Endothelial cell of umbilical vein (primary cell): ENCODE results near the gene FLT1. TPM values are rescaled to one million over a fixed set of nuclear protein-coding genes. Genes with fewer than 3 reads are reported as not detected.

Experiments used
- BruUV-seq: library from RNA; stranded (reverse); fragments of 400-500 nt; replicated peaks from 2 replicates; lab custom pipeline; 2021; lab: Mats Ljungman, UMichigan
- CTCF ChIA-PET: fragments of 300-600, 350-600 bp; sonication (Branson Sonifier 250); formaldehyde crosslinking; loops from one replicate; lab custom pipeline; 2021; ENCODE audit warnings: antibody characterized with exemption, inconsistent platforms; lab: Charles Lee
- POLR2A ChIA-PET: fragments of 300-600, 350-600 bp; sonication (Branson Sonifier 250); formaldehyde crosslinking; loops from one replicate; lab custom pipeline; 2021; ENCODE audit warnings: antibody characterized with exemption, inconsistent platforms; lab: Charles Lee
- DNase-seq: peaks from one replicate; pipeline ENCODE4 v3.0.0-alpha.2; 2011; ENCODE audit warnings: low read depth, low spot score
- FAIRE-seq: peaks from 2 replicates; lab custom pipeline; 2011; peaks lifted over from hg19 to GRCh38; lab: Jason Lieb, UNC
- H2AFZ ChIP-seq: 2 replicates; pipeline ENCODE4 v1.6.0; 2012; ENCODE audit warnings: low read depth, low read length, control low read depth, inconsistent platforms
- H3K27ac ChIP-seq: 2 replicates; pipeline ENCODE4 v1.5.1; 2011; ENCODE audit warnings: low read depth, mild to moderate bottlenecking, control low read depth, low read length, moderate library complexity; ENCODE audit not compliant: insufficient read depth
- H3K27me3 ChIP-seq, 2 experiments: 2 replicates each; pipeline versions ENCODE4 v1.6.0 to v1.6.1; 2011; ENCODE audit warnings: low read length in 2 of 2, mixed read lengths in 1 of 2; ENCODE audit not compliant: control insufficient read depth in 2 of 2, insufficient read depth in 2 of 2
- H3K36me3 ChIP-seq, 2 experiments: 2 replicates in 1 of 2; 3 replicates in 1 of 2; pipeline ENCODE4 v1.5.1; 2011; ENCODE audit warnings: low read length in 2 of 2, mild to moderate bottlenecking in 1 of 2, moderate library complexity in 1 of 2; ENCODE audit not compliant: control insufficient read depth in 2 of 2, insufficient read depth in 2 of 2; ENCODE audit errors: extremely low read depth in 1 of 2
- H3K4me1 ChIP-seq: 3 replicates; pipeline ENCODE4 v1.5.1; 2011; ENCODE audit warnings: mild to moderate bottlenecking, low read length; ENCODE audit not compliant: control insufficient read depth, insufficient read depth; ENCODE audit errors: extremely low read depth
- H3K4me2 ChIP-seq: 2 replicates; pipeline ENCODE4 v1.6.1; 2011; ENCODE audit warnings: low read length, control low read depth, mixed read lengths; ENCODE audit not compliant: insufficient read depth
- H3K4me3 ChIP-seq, 3 experiments: fragments of 200-600 bp in 1 of 3; sonication (generic), shearing (Covaris generic) in 1 of 3; replicated peaks in 1 of 3; 2 replicates each; pipeline ENCODE4 v1.5.1; 2011 to 2016; ENCODE audit warnings: control low read depth in 3 of 3, low read length in 3 of 3, mild to moderate bottlenecking in 2 of 3, inconsistent platforms in 1 of 3, low read depth in 1 of 3, moderate library complexity in 1 of 3; ENCODE audit not compliant: insufficient read depth in 1 of 3
- H3K79me2 ChIP-seq: 2 replicates; pipeline ENCODE4 v1.6.0; 2012; ENCODE audit warnings: low read length, inconsistent platforms; ENCODE audit not compliant: control insufficient read depth, insufficient read depth
- H3K9ac ChIP-seq: replicated peaks from 2 replicates; pipeline ENCODE3; 2011; ENCODE audit warnings: low read length, control low read depth; ENCODE audit not compliant: insufficient read depth; ENCODE audit errors: extremely low read depth
- H3K9me1 ChIP-seq: replicated peaks from 3 replicates; pipeline ENCODE4 v1.6.0; 2011; ENCODE audit warnings: mild to moderate bottlenecking, low read length; ENCODE audit not compliant: control insufficient read depth, insufficient read depth; ENCODE audit errors: extremely low read depth
- H3K9me3 ChIP-seq: replicated peaks from 2 replicates; pipeline ENCODE4 v1.5.1; 2012; ENCODE audit warnings: low read length, inconsistent platforms; ENCODE audit not compliant: control insufficient read depth, insufficient read depth
- H4K20me1 ChIP-seq: replicated peaks from 2 replicates; pipeline ENCODE3; 2011; ENCODE audit warnings: mild to moderate bottlenecking, low read length; ENCODE audit not compliant: control insufficient read depth, insufficient read depth; ENCODE audit errors: extremely low read depth
- EZH2 ChIP-seq: IDR thresholded peaks from 2 replicates; pipeline ENCODE4 v1.6.1; 2012; ENCODE audit warnings: borderline replicate concordance, low read depth, mild to moderate bottlenecking, moderate library complexity, low read length, inconsistent platforms; ENCODE audit not compliant: severe bottlenecking
- GATA2 ChIP-seq: IDR thresholded peaks from 2 replicates; pipeline ENCODE4 v1.7.0; 2011; ENCODE audit warnings: low read depth, mild to moderate bottlenecking, moderate library complexity, mixed read lengths, low read length; ENCODE audit not compliant: insufficient read length, insufficient read depth
- MAX ChIP-seq: IDR thresholded peaks from 2 replicates; pipeline ENCODE4 v1.6.1; 2011; ENCODE audit not compliant: insufficient read depth, insufficient read length
- MYC ChIP-seq: IDR thresholded peaks from one replicate; pipeline ENCODE4 v1.6.1; 2011; ENCODE audit warnings: mild to moderate bottlenecking, low read depth, low read length
- POLR2A ChIP-seq: IDR thresholded peaks from 2 replicates; pipeline ENCODE4 v1.6.1; 2012; ENCODE audit warnings: low read depth, mild to moderate bottlenecking, control low read depth, low read length
- dilution Hi-C: fragments of 300-500 bp; cut with MboI; formaldehyde crosslinking; loops from one replicate; pipeline ENCODE4 v1.15.0; 2019; ENCODE audit warnings: low sequenced_read_pairs; ENCODE audit not compliant: extremely low pct_ligation_motif_present
- intact Hi-C: fragments of 100-400 bp; cut with micrococcal nuclease; formaldehyde crosslinking; loops from one replicate; pipeline ENCODE4 v1.10.0; 2022
- polyA plus RNA-seq, 4 experiments: library from polyadenylated mRNA; depleted of rRNA in 3 of 4; stranded (reverse) in 3 of 4; unstranded in 1 of 4; fragments of >200 nt; gene quantifications; 2 replicates each; pipeline versions ENCODE4 v1.2.1 to v1.2.3, GENCODE V29; 2011 to 2012; ENCODE audit warnings: missing spikeins in 1 of 4
- total RNA-seq: library from RNA; stranded (reverse); gene quantifications from 2 replicates; pipeline ENCODE4 v1.2.3, GENCODE V29; 2021
- TF ChIP-seq, protein P1 (sequence below), 2 donors: IDR thresholded peaks; 1 replicate in 1 of 2; 2 replicates in 1 of 2; pipeline ENCODE4 v1.5.1; 2011; ENCODE audit warnings: low read length in 2 of 2, mild to moderate bottlenecking in 2 of 2, moderate library complexity in 2 of 2, control low read depth in 1 of 2, inconsistent platforms in 1 of 2, low read depth in 1 of 2; ENCODE audit not compliant: insufficient read depth in 1 of 2; ENCODE audit errors: extremely low read depth in 1 of 2

The FLT1 gene
- total and polyA plus RNA-seq, 2 donors (not counting 3 experiments of a cell fraction or from before 2014, with no cell fraction given), result 16.0 to 104 TPM

DNA sequence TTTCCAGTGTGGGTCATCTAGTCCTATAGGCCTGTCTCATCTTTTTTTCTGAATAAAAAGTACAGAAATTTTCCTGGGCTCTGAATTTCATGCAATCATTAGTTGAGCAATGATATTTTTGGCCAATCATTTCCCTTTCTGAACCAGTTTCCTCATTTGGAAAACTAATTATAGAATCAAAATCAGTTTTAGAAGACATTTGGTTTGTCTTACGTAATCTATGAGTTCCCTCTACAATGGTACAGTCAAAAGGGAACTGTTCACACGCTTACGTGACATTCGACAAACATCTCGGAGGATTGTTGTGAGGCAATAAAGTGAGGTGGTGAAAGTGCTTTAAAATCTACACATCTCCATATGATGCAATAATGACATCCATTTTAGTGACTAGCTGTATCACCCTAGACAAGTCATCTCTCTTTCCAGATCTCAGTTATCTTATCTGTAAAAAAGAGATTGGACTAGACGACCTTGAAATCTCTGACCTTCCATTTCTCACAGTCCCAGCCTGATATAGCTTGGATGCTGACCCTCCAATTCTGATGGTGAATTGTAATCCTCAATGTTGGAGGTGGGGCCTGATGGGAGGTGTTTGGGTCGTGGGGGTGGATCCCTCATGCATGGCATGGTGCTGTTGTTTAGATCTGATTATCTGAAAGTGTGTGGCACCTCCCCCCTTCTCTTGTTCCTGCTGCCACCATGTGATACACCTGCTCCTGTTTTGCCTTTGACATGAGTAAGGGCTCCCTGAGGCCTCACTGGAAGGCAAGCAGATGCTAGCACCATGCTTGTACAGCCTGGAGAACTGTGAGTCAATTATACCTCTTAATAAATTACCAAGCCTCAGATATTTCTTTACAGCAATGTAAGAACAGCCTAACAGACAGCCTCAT is 26.7 kb downstream of the FLT1 start:
- H3K4me1 ChIP-seq, result peaks cover 57% of the 10 kb centered on the region
- no peaks in the 10 kb centered on the region for H3K9me3 ChIP-seq
- no peak overlapping the region for H3K4me2 ChIP-seq
- dilution Hi-C loops, result no loop called here
- H3K27me3 ChIP-seq, result no peaks in the 10 kb centered on the region
- H2AFZ ChIP-seq, result no peak overlapping the region
- BruUV-seq, result no TSS peak
- no peak overlapping the region for H3K4me3 ChIP-seq
- intact Hi-C loops, result loop anchor here (5.0 kb wide), 1 partner anchor 64 kb away; no protein-coding TSS in a partner anchor
- H3K9ac ChIP-seq, result no peak overlapping the region
- no peaks in the 10 kb centered on the region for H4K20me1 ChIP-seq
- POLR2A ChIA-PET, result no interaction called here
- no peaks in the 10 kb centered on the region for H3K9me1 ChIP-seq
- DNase-seq, result no peak
- CTCF ChIA-PET, result interaction anchor here (1.1 to 2.2 kb wide), 3 partner anchors 8 to 139 kb away, joined by 3 to 6 read pairs (median 3); no protein-coding TSS in a partner anchor
- no peak for FAIRE-seq
- no peak overlapping the region for H3K27ac ChIP-seq
- TF ChIP-seq, protein P1, sequence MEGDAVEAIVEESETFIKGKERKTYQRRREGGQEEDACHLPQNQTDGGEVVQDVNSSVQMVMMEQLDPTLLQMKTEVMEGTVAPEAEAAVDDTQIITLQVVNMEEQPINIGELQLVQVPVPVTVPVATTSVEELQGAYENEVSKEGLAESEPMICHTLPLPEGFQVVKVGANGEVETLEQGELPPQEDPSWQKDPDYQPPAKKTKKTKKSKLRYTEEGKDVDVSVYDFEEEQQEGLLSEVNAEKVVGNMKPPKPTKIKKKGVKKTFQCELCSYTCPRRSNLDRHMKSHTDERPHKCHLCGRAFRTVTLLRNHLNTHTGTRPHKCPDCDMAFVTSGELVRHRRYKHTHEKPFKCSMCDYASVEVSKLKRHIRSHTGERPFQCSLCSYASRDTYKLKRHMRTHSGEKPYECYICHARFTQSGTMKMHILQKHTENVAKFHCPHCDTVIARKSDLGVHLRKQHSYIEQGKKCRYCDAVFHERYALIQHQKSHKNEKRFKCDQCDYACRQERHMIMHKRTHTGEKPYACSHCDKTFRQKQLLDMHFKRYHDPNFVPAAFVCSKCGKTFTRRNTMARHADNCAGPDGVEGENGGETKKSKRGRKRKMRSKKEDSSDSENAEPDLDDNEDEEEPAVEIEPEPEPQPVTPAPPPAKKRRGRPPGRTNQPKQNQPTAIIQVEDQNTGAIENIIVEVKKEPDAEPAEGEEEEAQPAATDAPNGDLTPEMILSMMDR (IDR thresholded peaks at IDR 0.05; ENCODE audit: extremely low read depth in 1 of 2, insufficient read depth in 1 of 2, low read depth in 1 of 2, low read length in 2 of 2), result no peak
- TF ChIP-seq MAX, result no peak
- no peak for TF ChIP-seq EZH2
- TF ChIP-seq MYC, result no peak
- TF ChIP-seq GATA2, result no peak
- TF ChIP-seq POLR2A, result no peak
- no peaks in the 10 kb centered on the region for H3K36me3 ChIP-seq
- peaks cover 52% of the 10 kb centered on the region for H3K79me2 ChIP-seq
